Measurements from ENCODE around the gene MESP1.

MESP1 gene

GRCh38 chr15:89728254-89728653 lies 22.8 kb downstream of the MESP1 start:
- TF ChIP-seq, protein P1, sequence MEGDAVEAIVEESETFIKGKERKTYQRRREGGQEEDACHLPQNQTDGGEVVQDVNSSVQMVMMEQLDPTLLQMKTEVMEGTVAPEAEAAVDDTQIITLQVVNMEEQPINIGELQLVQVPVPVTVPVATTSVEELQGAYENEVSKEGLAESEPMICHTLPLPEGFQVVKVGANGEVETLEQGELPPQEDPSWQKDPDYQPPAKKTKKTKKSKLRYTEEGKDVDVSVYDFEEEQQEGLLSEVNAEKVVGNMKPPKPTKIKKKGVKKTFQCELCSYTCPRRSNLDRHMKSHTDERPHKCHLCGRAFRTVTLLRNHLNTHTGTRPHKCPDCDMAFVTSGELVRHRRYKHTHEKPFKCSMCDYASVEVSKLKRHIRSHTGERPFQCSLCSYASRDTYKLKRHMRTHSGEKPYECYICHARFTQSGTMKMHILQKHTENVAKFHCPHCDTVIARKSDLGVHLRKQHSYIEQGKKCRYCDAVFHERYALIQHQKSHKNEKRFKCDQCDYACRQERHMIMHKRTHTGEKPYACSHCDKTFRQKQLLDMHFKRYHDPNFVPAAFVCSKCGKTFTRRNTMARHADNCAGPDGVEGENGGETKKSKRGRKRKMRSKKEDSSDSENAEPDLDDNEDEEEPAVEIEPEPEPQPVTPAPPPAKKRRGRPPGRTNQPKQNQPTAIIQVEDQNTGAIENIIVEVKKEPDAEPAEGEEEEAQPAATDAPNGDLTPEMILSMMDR (IDR thresholded peaks at IDR 0.05; ENCODE audit: borderline replicate concordance, insufficient read depth, low read depth, low read length): no peak
- no peak overlapping the region for H3K4me3 ChIP-seq (ENCODE audit: low read depth, low read length)

DNA sequence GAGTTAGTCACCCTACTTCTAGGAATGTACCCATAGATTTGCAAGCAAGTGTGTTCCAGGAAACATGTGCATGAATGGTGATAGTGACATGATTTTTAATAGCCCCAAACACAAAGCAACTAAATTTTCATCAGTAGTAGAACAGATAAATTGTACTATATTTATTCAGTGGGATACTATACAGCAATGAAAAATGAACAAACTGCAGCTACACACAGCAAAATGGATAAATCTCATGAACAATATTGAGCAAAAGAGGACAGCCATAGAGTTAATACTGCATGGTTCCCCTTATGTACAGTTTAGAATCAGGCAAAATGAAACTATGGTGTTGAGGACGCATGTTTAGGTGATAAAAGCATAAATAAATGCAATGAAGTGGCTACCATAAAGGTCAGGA lies 26.0 kb downstream of the MESP1 start:
- TF ChIP-seq, protein P1 (IDR thresholded peaks at IDR 0.05; ENCODE audit: borderline replicate concordance, insufficient read depth, low read depth, low read length): no peak
- no peak overlapping the region for H3K4me3 ChIP-seq (ENCODE audit: low read depth, low read length)

- TF ChIP-seq, protein P1 (IDR thresholded peaks at IDR 0.05; ENCODE audit: borderline replicate concordance, insufficient read depth, low read depth, low read length): no peak
Observed at GRCh38 chr15:89724621-89725020, 26.4 kb downstream of the MESP1 start.

GRCh38 chr15:89723031-89723430 lies 28.0 kb downstream of the MESP1 start:
- no peak overlapping the region for H3K4me3 ChIP-seq (ENCODE audit: low read depth, low read length)
- TF ChIP-seq, protein P1 (IDR thresholded peaks at IDR 0.05; ENCODE audit: borderline replicate concordance, insufficient read depth, low read depth, low read length): no peak

More at GRCh38 chr15:89724621-89725020, 26.4 kb downstream of the MESP1 start:
- H3K4me3 ChIP-seq (ENCODE audit: low read depth, low read length): no peak overlapping the region

- TF ChIP-seq, protein P1 (IDR thresholded peaks at IDR 0.05; ENCODE audit: borderline replicate concordance, insufficient read depth, low read depth, low read length): no peak
- no peak overlapping the region for H3K4me3 ChIP-seq (ENCODE audit: low read depth, low read length)
Observed at GRCh38 chr15:89714775-89715174, 36.3 kb downstream of the MESP1 start.

DNA sequence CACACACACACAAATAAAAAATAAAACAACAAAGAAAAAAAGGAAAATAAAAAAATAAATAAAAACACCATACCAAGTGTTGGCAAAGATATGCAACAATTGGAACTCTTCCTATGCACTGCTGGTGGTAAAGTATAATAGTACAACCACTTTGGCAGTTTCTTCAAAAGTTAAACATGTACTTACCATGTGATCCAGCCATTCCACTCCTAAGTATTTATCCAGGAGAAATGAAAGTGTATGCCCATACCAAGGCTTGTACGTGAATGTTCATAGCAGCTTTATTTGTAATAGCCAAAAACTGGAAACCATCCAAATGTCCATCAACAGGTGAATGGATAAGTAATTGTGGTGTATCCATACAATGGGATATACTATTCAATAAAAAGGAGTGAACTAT lies 43.5 kb downstream of the MESP1 start:
- TF ChIP-seq, protein P1 (IDR thresholded peaks at IDR 0.05; ENCODE audit: borderline replicate concordance, insufficient read depth, low read depth, low read length): no peak
- H3K4me3 ChIP-seq (ENCODE audit: low read depth, low read length): no peak overlapping the region

DNA sequence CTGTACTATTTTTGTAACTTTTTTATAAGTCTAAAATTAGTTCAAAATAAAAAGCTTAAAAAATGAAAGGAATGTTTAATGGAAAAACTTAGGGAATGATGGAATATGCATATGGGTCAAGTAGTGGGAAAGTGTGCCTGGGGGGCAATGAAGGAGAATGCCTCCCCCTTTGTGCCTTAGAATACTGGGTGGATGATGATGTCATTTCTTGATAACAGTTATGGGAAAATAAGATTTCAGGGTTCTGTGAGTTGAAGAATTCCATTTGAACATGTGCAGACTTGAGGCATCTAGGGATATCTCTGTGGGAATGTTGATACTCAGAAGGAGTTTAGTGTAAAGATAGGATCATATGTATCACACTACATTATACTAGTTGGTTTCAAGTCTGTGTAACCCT lies 46.6 kb downstream of the MESP1 start:
- TF ChIP-seq, protein P1 (IDR thresholded peaks at IDR 0.05; ENCODE audit: borderline replicate concordance, insufficient read depth, low read depth, low read length): no peak

More for the DNA sequence above, 46.6 kb downstream of the MESP1 start:
- H3K4me3 ChIP-seq (ENCODE audit: low read depth, low read length): no peak overlapping the region
